H1 (cell line): ENCODE data around the gene KCNIP2. TPM values are rescaled to one million over a fixed set of nuclear protein-coding genes. Genes with fewer than 3 reads are reported as not detected.

Experiments used
- BRCA1 ChIP-seq: IDR thresholded peaks from 2 replicates; pipeline ENCODE4 v1.6.1; 2012; ENCODE audit warnings: low read depth, low read length, improper control_type of control experiment
- CEBPB ChIP-seq: IDR thresholded peaks from 2 replicates; pipeline ENCODE4 v1.6.1; 2012; ENCODE audit warnings: low read depth, low read length
- GABPA ChIP-seq: IDR thresholded peaks from 2 replicates; pipeline ENCODE4 v1.6.1; 2011; ENCODE audit warnings: mild to moderate bottlenecking, low read length, moderate library complexity, borderline replicate concordance; ENCODE audit not compliant: insufficient read depth
- JUN ChIP-seq: IDR thresholded peaks from 2 replicates; pipeline ENCODE4 v1.6.1; 2011; ENCODE audit warnings: low read depth, mild to moderate bottlenecking, improper control_type of control experiment, low read length
- TEAD4 ChIP-seq: IDR thresholded peaks from 2 replicates; pipeline ENCODE4 v1.6.1; 2012; ENCODE audit warnings: low read depth, low read length, inconsistent platforms, mixed read lengths
- polyA plus RNA-seq, 7 experiments: library from polyadenylated mRNA; depleted of rRNA in 3 of 7; stranded (reverse) in 5 of 7; unstranded in 2 of 7; fragments of >200 nt in 5 of 7; fragments of 200-250 nt in 2 of 7; gene quantifications; 1 replicate in 5 of 7; 2 replicates in 1 of 7; 4 replicates in 1 of 7; pipeline versions ENCODE4 v1.2.1 to v1.2.3, GENCODE V29; 2011 to 2013; ENCODE audit warnings: missing spikeins in 2 of 7, mixed read lengths in 2 of 7
- total RNA-seq: library from RNA; stranded (reverse); fragmentation: NEBNext Ultra II Directional; extraction: Animal tissue kit (Norgen Biotek cat#: 25700); gene quantifications from 2 replicates; pipeline ENCODE4 v1.2.1, GENCODE V29; 2021

KCNIP2 gene
- total and polyA plus RNA-seq, 2 of the 8 experiments (the other 6 are each of a cell fraction or from before 2014, with no cell fraction given): 2.7 to 6.0 TPM

DNA sequence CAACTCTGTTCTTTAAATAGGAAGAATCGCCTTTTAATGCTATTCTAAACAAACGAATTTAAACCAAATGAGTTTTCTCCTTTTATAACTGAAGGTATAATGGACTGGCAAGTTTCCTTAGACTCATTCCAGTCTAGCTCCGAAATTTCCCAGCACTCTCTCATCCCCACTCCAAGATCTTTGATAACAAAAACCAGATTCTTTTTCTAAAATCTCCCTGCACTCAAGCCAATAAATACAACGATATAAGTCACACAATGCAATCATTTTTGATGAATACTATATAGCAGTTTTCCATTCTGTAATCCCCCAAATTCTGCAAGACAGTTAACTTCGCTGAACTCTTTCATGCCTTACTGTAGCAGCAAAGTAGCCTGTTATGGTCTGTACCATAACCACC, 27.2 kb downstream of the KCNIP2 start (continued):
- TF ChIP-seq TEAD4 (no peak), JUN (no peak), GABPA (no peak), BRCA1 (no peak), CEBPB (no peak)
